HCT116 (cell line): Measurements from ENCODE around the gene IGFN1. TPM values are rescaled to one million over a fixed set of nuclear protein-coding genes. Genes with fewer than 3 reads are reported as not detected.

Experiments
- ATAC-seq: fragments of 200-7000 bp; cut with Tn5 transposase; 2 replicates; pipeline ENCODE4 v1.9.1; 2020; ENCODE audit warnings: mild to moderate bottlenecking, moderate library complexity
- BruUV-seq: library from RNA; stranded (reverse); fragments of 400-500 nt; replicated peaks from 2 replicates; lab custom pipeline; 2021; lab: Mats Ljungman, UMichigan
- CTCF ChIA-PET: fragments of 300-600 bp; sonication (Branson Sonifier 250); formaldehyde crosslinking; loops from one replicate; lab custom pipeline; 2021; ENCODE audit warnings: antibody characterized with exemption; lab: Charles Lee
- POLR2A ChIA-PET: fragments of 300-600, 350-600 bp; sonication (Branson Sonifier 250); formaldehyde crosslinking; loops from one replicate; lab custom pipeline; 2021; ENCODE audit warnings: antibody characterized with exemption; lab: Charles Lee
- RAD21 ChIA-PET, 2 experiments: fragments of 300-600 bp; sonication (Branson Sonifier 250); formaldehyde crosslinking; loops; one replicate each; lab custom pipeline; 2023; ENCODE audit warnings: low total read pairs in 2 of 2; ENCODE audit not compliant: uncharacterized antibody in 2 of 2, unreplicated experiment in 2 of 2, low non-redundant PET in 1 of 2; lab: Charles Lee
- DNase-seq: peaks from one replicate; pipeline ENCODE4 v3.0.0-alpha.2; 2010; ENCODE audit warnings: low read depth, low spot score
- H2AFZ ChIP-seq: fragments of 200-600 bp; shearing (Covaris generic), sonication (generic); 2 replicates; pipeline ENCODE4 v1.6.1; 2017; ENCODE audit warnings: low read depth, mixed run types, mixed read lengths, antibody characterized with exemption, low read length; ENCODE audit not compliant: poor library complexity, severe bottlenecking
- H3K27ac ChIP-seq: 2 replicates; pipeline ENCODE4 v1.5.1; 2012; ENCODE audit warnings: low read depth, low read length
- H3K27me3 ChIP-seq: fragments of 200-600 bp; sonication (generic); 2 replicates; pipeline ENCODE4 v1.6.1; 2016; ENCODE audit warnings: mixed run types, low read length, mixed read lengths; ENCODE audit not compliant: insufficient read depth
- H3K36me3 ChIP-seq, 2 experiments: fragments of 200-500 bp in 1 of 2; fragments of 200-600 bp in 1 of 2; sonication (Bioruptor generic) in 1 of 2; sonication (generic) in 1 of 2; 2 replicates each; pipeline versions ENCODE4 v1.5.1 to v1.6.1; 2014 to 2016; ENCODE audit warnings: low read length in 2 of 2, inconsistent platforms in 1 of 2, mixed read lengths in 1 of 2, mixed run types in 1 of 2; ENCODE audit not compliant: insufficient read depth in 2 of 2, control insufficient read depth in 1 of 2
- H3K4me1 ChIP-seq, 2 experiments: fragments of 200-600 bp in 1 of 2; sonication (generic) in 1 of 2; 2 replicates each; pipeline versions ENCODE4 v1.5.1 to v1.6.1; 2012 to 2017; ENCODE audit warnings: low read length in 2 of 2, inconsistent platforms in 1 of 2, mild to moderate bottlenecking in 1 of 2, mixed read lengths in 1 of 2, mixed run types in 1 of 2, moderate library complexity in 1 of 2; ENCODE audit not compliant: insufficient read depth in 2 of 2, control insufficient read depth in 1 of 2
- H3K4me2 ChIP-seq: fragments of 200-600 bp; sonication (generic); 2 replicates; pipeline ENCODE4 v1.6.1; 2017; ENCODE audit warnings: mixed run types, low read length, mixed read lengths
- H3K4me3 ChIP-seq, 2 experiments: fragments of 200-600 bp in 1 of 2; sonication (generic) in 1 of 2; replicated peaks in 1 of 2; 2 replicates each; pipeline ENCODE4 v1.5.1; 2011 to 2016; ENCODE audit warnings: low read length in 2 of 2, control low read depth in 1 of 2, low read depth in 1 of 2, mild to moderate bottlenecking in 1 of 2, mixed read lengths in 1 of 2, mixed run types in 1 of 2
- H3K79me2 ChIP-seq: fragments of 200-600 bp; sonication (generic); 2 replicates; pipeline ENCODE4 v1.6.1; 2017; ENCODE audit warnings: mild to moderate bottlenecking, mixed run types, low read length, moderate library complexity, mixed read lengths; ENCODE audit not compliant: insufficient read depth
- H3K9ac ChIP-seq: fragments of 200-600 bp; sonication (generic); 2 replicates; pipeline ENCODE4 v1.6.1; 2016; ENCODE audit warnings: low read length, mixed read lengths
- H3K9me2 ChIP-seq: fragments of 200-600 bp; sonication (generic), shearing (Covaris generic); 2 replicates; pipeline ENCODE4 v1.6.1; 2017; ENCODE audit warnings: mixed run types, mild to moderate bottlenecking, moderate library complexity; ENCODE audit not compliant: insufficient read depth
- H3K9me3 ChIP-seq, 2 experiments: fragments of 200-500 bp in 1 of 2; fragments of 200-600 bp in 1 of 2; sonication (Bioruptor generic) in 1 of 2; sonication (generic) in 1 of 2; 2 replicates each; pipeline ENCODE4 v1.6.1; 2014 to 2017; ENCODE audit warnings: low read length in 2 of 2, mixed read lengths in 2 of 2, inconsistent platforms in 1 of 2, low read depth in 1 of 2, mild to moderate bottlenecking in 1 of 2, mixed run types in 1 of 2, moderate library complexity in 1 of 2; ENCODE audit not compliant: control insufficient read depth in 1 of 2, insufficient read depth in 1 of 2
- H4K20me1 ChIP-seq: fragments of 200-600 bp; sonication (generic), shearing (Covaris generic); 2 replicates; pipeline ENCODE4 v1.6.1; 2017; ENCODE audit warnings: mixed run types, mild to moderate bottlenecking, moderate library complexity; ENCODE audit not compliant: insufficient read depth
- ATF3 ChIP-seq: IDR thresholded peaks from 2 replicates; pipeline ENCODE4 v1.6.1; 2012
- CBX3 ChIP-seq: IDR thresholded peaks from 2 replicates; pipeline ENCODE4 v1.6.1; 2012; ENCODE audit warnings: low read depth
- CEBPB ChIP-seq: IDR thresholded peaks from 2 replicates; pipeline ENCODE4 v1.6.1; 2012; ENCODE audit warnings: low read depth
- CTCF ChIP-seq, 3 experiments: fragments of 200-600 bp in 1 of 3; sonication (generic) in 1 of 3; IDR thresholded peaks in 2 of 3; conservative IDR thresholded peaks in 1 of 3; 2 replicates each; pipeline ENCODE4 v1.5.1; 2012 to 2017; ENCODE audit warnings: low read depth in 2 of 3, low read length in 2 of 3, antibody characterized with exemption in 1 of 3, borderline replicate concordance in 1 of 3, control low read depth in 1 of 3, mild to moderate bottlenecking in 1 of 3, mixed read lengths in 1 of 3, mixed run types in 1 of 3, moderate library complexity in 1 of 3; ENCODE audit not compliant: insufficient read depth in 1 of 3
- EGR1 ChIP-seq: IDR thresholded peaks from 2 replicates; pipeline ENCODE4 v1.6.1; 2012; ENCODE audit warnings: low read depth
- ELF1 ChIP-seq: IDR thresholded peaks from 2 replicates; pipeline ENCODE4 v1.6.1; 2012; ENCODE audit warnings: low read depth, borderline replicate concordance
- EZH2phosphoT487 ChIP-seq: fragments of 200-600 bp; IDR thresholded peaks from 2 replicates; pipeline ENCODE4 v1.6.1; 2018; ENCODE audit warnings: antibody characterized with exemption, borderline replicate concordance
- FOSL1 ChIP-seq: IDR thresholded peaks from 2 replicates; pipeline ENCODE4 v1.6.1; 2012; ENCODE audit warnings: low read depth
- JUND ChIP-seq: IDR thresholded peaks from 2 replicates; pipeline ENCODE4 v1.6.1; 2012
- POLR2A ChIP-seq: IDR thresholded peaks from 2 replicates; pipeline ENCODE4 v1.7.0; 2011; ENCODE audit warnings: borderline replicate concordance; ENCODE audit not compliant: insufficient read depth, insufficient read length; ENCODE audit errors: extremely low read depth
- POLR2AphosphoS5 ChIP-seq: IDR thresholded peaks from 2 replicates; pipeline ENCODE4 v1.6.1; 2011; ENCODE audit warnings: mild to moderate bottlenecking, low read depth, low read length, moderate library complexity
- SIN3A ChIP-seq: IDR thresholded peaks from 2 replicates; pipeline ENCODE4 v1.6.1; 2012; ENCODE audit warnings: low read depth
- SRF ChIP-seq: IDR thresholded peaks from 2 replicates; pipeline ENCODE4 v1.6.1; 2012; ENCODE audit warnings: low read depth
- TCF7L2 ChIP-seq: IDR thresholded peaks from 2 replicates; pipeline ENCODE4 v1.7.0; 2011; ENCODE audit warnings: borderline replicate concordance, inconsistent platforms; ENCODE audit not compliant: insufficient read depth, insufficient read length; ENCODE audit errors: extremely low read depth
- ZFX ChIP-seq: fragments of 450-650 bp; IDR thresholded peaks from 2 replicates; pipeline ENCODE4 v1.6.1; 2017
- ZNF274 ChIP-seq: fragments of 200-500 bp; sonication (Bioruptor generic); IDR thresholded peaks from 2 replicates; pipeline ENCODE4 v1.6.1; 2014; ENCODE audit warnings: mild to moderate bottlenecking, low read depth, low read length, inconsistent platforms
- intact Hi-C: fragments of 100-400 bp; cut with micrococcal nuclease; formaldehyde crosslinking; loops from 2 replicates; pipeline ENCODE4 v1.10.0; 2022
- total RNA-seq: library from RNA; stranded (reverse); gene quantifications from one replicate; pipeline ENCODE4 v1.2.1, GENCODE V29; 2021; ENCODE audit not compliant: unreplicated experiment
- TF ChIP-seq, protein P1 (sequence below): IDR thresholded peaks from 2 replicates; pipeline ENCODE4 v1.6.1; 2012
- TF ChIP-seq, protein P2 (sequence below): IDR thresholded peaks from 2 replicates; pipeline ENCODE4 v1.6.1; 2011; ENCODE audit warnings: mild to moderate bottlenecking, low read length, moderate library complexity; ENCODE audit not compliant: insufficient replicate concordance; ENCODE audit errors: extremely low read depth

Gene IGFN1
- total RNA-seq, 1 experiment from 2014 or later = not detected

DNA sequence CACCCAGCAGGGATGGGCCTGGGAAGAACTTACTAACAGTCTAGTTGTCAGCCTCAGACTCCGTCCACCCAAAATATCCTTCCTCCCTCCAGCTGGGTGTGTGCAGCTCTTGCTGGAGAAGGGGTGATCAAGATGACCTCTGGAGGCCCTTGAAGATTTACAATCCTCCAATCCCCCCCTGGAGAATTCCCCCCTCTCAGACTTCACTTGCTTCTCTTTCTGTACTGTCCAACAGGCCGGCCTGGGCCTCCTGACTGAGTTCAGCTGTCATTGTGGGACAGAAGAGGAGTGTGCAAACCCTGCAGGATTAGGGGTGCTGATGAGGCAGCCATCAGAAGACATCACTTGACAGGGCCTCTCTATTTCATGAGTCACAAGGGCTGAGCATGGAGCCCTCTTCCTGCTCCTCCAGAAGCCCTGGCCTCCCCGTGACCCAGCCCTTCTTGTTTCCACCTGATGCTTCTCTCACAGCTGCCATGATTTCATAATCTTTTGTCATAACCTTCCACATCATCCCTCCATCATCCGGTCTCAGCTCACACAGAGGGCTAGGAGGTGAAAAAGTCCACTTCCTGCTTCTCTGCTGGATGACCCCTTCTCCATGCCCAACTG, 17.5 kb upstream of the IGFN1 start (continued):
- TF ChIP-seq EGR1 (no peak), SIN3A (no peak), ATF3 (no peak), ZNF274 (no peak), CTCF (IDR thresholded peaks at IDR 0.05 in 2 of 3, conservative IDR thresholded peaks at IDR 0.05 in 1 of 3; ENCODE audit: borderline replicate concordance in 1 of 3, insufficient read depth in 1 of 3, low read depth in 2 of 3, low read length in 2 of 3) (no peak), CBX3 (no peak), SRF (no peak), JUND (no peak), TCF7L2 (no peak), ZFX (no peak), FOSL1 (no peak)
- TF ChIP-seq, protein P1, sequence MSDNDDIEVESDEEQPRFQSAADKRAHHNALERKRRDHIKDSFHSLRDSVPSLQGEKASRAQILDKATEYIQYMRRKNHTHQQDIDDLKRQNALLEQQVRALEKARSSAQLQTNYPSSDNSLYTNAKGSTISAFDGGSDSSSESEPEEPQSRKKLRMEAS = no peak

DNA sequence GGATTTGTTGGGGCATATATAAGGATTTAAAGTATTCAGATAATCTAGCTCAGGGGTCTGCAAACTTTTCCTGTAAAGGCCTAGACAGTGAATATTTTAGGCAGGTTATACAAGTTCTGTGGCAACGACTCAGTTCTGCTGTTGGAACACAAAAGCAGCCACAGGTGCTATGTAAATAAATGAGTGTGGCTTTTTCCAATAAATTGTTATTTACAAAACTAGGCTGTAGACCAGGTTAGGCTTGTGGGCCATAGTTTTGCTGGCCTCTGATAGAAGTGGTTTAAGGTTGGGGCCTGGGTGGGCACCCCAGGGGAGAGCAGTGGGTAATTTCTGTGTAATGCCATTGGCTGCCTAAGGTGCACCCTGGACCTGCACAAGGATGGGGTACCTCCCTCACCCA, 16.9 kb upstream of the IGFN1 start:
- Histone ChIP-seq H4K20me1 (no peaks in the 10 kb centered on the region), H3K4me1 (peaks cover 9 to 16% of the 10 kb centered on the region in 2 experiments)
- DNase-seq = no peak
- no peak for TF ChIP-seq EZH2phosphoT487
- no peak for TF ChIP-seq CTCF (IDR thresholded peaks at IDR 0.05 in 2 of 3, conservative IDR thresholded peaks at IDR 0.05 in 1 of 3; ENCODE audit: borderline replicate concordance in 1 of 3, insufficient read depth in 1 of 3, low read depth in 2 of 3, low read length in 2 of 3)
- no peak for TF ChIP-seq JUND
- no peak for TF ChIP-seq CEBPB
- TF ChIP-seq ATF3 = no peak
- no peak for TF ChIP-seq ELF1
- TF ChIP-seq, protein P2, sequence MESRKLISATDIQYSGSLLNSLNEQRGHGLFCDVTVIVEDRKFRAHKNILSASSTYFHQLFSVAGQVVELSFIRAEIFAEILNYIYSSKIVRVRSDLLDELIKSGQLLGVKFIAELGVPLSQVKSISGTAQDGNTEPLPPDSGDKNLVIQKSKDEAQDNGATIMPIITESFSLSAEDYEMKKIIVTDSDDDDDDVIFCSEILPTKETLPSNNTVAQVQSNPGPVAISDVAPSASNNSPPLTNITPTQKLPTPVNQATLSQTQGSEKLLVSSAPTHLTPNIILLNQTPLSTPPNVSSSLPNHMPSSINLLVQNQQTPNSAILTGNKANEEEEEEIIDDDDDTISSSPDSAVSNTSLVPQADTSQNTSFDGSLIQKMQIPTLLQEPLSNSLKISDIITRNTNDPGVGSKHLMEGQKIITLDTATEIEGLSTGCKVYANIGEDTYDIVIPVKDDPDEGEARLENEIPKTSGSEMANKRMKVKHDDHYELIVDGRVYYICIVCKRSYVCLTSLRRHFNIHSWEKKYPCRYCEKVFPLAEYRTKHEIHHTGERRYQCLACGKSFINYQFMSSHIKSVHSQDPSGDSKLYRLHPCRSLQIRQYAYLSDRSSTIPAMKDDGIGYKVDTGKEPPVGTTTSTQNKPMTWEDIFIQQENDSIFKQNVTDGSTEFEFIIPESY = no peak
- no peak for TF ChIP-seq POLR2AphosphoS5
- TF ChIP-seq, protein P1 = no peak
- TF ChIP-seq POLR2A = no peak
- no peak for TF ChIP-seq CBX3

More for the DNA sequence above, 16.9 kb upstream of the IGFN1 start:
- no TSS peak for BruUV-seq
- Histone ChIP-seq H2AFZ (no peak overlapping the region), H3K27me3 (no peaks in the 10 kb centered on the region), H3K36me3 (no peaks in the 10 kb centered on the region), H3K4me2 (no peak overlapping the region), H3K9me2 (no peaks in the 10 kb centered on the region), H3K9me3 (no peaks in the 10 kb centered on the region), H3K79me2 (no peaks in the 10 kb centered on the region), H3K9ac (no peak overlapping the region), H3K4me3 (no peak overlapping the region), H3K27ac (no peak overlapping the region)
- intact Hi-C loops = no loop called here
- no peak for ATAC-seq
- ChIA-PET POLR2A (no interaction called here), CTCF (no interaction called here), RAD21 (no interaction called here)
